GDM1 (cell line): ENCODE data around the gene NME7.
A peak's percentile ranks its signal among the peaks of the same experiment; 100 is the strongest.
"Not testable (repeated sequence)": the region's sequence is repeated elsewhere in the genome, so short reads cannot be mapped to it uniquely, and the experiment has no call there.

ENCODE experiments used
- DNase-seq: peaks from one replicate; lab custom pipeline; 2025; lab: John Stamatoyannopoulos, UW

Gene NME7

DNA sequence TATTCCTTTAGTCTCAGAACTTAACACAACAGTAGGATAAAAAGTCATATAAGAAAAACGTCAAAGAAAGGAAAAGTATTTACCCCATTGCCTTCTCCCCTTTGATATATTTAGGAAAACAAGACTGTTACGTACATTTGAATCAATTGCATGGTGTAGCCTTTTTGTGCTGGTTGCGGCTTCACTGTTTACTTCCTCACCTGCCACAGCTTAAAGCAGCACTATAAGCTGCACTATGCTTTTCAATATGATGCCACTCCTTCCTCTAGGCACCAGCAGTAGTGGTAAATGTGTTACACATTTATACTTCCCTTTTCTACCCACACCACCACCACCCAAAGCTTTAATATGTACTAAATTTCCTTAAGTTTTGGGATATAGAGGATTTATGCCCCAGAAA is 150.0 kb downstream of the NME7 start:
- peak; percentile 58 for DNase-seq

DNA sequence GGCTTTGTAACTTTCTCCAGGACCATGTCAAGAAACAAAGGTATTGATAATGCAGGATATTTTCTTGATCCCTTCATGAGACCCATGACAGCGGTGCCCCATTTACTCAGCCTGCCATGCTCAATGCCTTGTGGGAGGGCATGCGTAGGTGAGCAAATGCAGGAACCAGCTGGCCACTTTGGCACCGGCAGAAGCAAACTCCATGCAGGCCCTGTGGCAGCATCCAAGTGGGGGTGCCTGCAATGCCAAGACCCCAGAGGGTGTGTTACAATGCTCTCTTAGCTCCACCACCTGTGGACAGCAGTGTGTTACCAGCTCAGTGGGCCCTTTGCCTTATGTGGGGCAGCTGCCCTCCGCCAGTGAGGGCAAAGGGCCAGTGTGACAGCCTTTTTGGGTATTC is 153.0 kb downstream of the NME7 start:
- DNase-seq = no peak

DNA sequence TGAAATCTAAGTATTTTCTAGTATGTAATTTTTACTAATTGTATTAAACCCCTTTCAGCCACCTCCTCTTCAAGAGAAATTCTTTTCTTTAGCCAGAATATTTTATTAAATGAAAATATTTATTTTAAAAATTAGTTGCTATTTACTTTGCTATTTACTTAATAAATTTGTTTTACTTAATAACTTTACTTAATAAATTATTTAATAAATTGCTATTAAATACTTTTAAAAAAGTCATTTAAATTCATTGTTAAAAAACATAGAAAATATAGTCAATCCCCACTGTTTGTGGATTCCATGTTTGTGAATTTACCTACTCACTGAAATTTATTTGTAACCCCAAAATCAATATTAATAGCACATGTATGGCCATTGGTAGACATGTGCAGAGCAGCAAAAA is 155.5 kb downstream of the NME7 start:
- DNase-seq = no peak

DNA sequence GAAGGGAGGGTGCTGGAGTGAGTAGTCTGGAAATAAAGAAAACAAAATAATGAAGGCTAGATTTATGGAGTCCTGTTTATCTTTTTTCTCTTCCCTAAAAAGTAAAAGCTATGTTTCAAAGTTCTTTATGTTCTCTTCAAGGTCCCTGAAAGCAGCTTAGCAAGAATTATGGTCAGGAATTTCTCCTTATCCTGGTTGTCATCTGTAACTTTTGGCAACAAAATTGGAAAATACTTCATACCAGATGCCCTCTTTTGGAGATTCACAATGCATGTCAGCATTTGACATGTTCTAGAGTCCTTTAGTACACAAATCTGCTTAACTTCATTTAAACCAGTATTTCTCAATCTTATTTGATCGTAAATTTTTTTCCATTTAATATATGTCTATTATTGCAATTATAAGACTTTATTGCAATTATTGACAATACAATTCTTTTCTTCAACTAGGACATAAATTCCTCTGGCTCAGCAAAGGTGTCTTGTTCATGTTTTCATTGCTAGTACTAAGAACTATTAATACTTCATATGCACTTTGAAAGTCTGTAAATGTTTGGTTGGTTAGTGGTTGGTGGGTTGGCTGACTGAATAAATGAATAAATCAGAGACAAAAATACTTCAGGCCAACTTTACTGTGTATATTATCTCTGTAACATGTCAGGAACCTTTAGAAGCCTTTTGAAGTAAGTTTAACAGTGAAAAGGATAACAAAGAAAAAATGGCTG is 159.6 kb downstream of the NME7 start:
- no peak for DNase-seq

DNA sequence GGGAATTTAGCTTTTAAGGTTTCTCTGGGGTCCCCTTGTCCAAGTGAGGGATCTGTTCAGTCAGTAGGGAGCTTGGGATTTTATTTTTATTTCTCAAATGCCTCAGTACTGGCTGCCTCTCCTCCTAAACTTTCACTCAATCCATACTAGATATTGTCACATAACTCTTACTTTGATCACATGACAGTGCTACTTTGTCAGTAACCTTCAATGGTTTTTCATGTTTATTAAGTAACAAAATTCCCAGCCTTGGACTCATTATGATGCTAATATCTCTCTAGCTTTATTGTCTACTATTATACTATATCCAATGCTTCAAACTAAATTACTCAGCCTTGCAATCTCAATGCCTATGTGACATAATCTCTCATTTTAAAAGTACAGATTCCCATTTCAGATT is 163.4 kb downstream of the NME7 start:
- DNase-seq = no peak

DNA sequence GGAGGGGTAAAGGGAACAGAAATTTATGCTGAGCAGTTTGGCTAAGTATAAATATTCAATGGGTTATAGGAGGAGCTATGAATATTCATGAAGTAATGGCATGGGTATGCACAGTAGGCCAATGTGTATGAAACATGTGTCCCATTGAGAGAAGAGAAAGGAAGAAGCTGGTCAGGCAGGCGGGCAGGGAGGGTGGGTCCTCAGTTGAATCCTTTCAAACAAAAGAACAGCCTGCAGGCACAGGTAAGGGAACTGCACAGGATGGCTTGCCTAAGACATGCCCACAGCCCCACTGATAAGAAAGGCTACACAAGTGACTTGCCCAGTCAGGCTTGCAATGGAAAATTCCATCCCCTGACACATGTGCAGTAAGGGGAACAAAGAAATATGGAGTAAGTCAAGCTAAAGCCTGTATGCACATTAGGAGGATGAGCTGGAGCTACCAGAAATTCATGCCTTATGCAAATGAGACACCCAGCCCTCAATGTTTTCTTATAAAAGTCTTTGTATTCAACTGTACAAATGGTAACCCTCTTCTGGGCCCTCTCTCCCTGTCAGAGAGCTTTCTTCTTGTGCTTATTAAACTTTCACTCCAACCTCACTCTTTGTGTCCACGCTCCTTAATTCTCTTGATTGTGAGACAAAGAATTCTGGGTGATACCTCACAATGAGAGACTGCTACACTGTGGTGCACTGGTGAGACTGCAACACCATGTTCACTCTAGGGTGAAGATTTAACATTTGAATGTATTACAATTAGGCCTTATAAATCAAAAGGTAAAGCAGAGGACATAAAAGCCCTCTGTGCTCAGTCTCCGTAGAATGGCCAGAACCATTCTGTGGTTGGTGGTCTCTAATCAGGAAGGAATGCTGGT is 164.6 kb downstream of the NME7 start:
- DNase-seq = no peak

DNA sequence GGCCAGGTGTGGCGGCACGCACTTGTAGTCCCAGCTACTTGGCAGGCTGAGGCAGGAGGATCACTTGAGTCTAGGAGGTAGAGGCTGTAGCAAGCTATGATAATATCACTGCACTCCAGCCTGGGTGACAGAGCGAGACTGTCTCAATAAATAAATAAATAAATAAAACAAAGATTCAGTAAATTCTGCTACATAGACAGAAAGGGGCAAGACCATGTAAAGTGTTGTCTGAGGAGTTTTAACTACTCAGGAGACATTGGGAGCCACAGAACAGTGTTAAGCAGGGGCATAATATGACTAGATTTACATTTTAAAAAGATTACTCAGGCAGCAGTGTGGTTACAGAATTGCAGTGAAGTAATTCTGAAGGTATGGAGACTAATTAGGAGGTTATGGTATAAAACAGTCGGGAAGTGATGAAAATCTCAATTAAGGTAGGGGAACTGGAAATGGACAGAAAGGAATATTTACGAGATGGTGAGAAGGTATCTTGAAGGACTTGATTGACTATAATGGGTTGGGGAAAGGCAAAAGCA is 166.4 kb downstream of the NME7 start:
- DNase-seq = no peak

DNA sequence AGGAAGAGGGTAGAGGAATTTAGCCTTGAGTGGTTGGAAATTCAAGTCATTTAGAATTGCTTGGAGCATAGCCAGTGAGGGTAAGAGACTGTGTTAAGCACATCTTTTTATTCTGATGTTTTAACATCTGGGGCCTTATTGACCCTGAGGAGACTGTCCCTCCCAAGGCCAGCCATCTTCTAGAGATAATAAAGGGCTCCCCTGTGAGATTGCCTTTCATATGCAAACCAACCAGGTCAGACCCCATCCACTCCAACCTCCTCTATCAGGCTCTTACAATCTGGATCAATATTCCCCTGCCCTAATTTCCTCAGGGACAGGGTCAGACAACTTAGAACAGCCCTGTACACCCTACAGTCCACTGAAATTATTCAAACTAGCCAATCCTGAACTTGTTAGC is 167.3 kb downstream of the NME7 start:
- DNase-seq = no peak

DNA sequence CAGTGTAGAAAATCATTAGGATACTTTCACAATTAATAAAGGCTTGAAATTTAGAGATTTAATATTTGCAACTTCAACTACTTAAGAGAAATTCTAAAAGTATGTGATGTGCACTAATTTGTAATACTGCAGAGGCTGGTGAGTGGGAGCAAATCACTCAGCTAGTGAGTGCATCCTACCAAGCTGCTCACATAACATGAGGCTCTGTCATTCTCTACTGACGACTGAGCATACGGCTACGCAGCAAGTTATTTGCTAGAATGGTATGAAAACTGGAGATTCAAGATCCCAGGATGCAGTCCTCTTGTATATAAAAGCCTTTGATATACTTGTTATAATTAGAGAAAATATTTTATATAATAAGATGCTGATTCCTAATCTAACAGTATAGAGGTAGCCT is 171.0 kb downstream of the NME7 start:
- no peak for DNase-seq

DNA sequence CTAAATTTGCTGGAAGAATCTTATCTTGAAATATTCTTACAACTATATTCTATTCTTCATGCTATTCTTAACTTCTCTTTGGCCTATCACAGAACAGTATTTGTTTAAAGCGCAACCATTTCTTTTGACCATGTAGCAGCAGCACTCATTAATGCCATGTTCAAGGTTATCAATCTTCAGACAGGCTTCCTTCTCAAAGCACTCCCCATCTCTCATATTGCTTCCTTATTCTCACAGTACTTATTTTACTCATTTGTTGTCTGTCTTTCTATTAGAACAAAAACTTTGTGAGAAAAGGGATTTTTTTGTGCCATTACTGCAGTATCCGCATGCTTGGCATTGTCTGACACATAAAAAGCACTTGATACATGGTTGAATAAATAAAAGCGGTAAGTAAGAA is 171.4 kb downstream of the NME7 start:
- no peak for DNase-seq

DNA sequence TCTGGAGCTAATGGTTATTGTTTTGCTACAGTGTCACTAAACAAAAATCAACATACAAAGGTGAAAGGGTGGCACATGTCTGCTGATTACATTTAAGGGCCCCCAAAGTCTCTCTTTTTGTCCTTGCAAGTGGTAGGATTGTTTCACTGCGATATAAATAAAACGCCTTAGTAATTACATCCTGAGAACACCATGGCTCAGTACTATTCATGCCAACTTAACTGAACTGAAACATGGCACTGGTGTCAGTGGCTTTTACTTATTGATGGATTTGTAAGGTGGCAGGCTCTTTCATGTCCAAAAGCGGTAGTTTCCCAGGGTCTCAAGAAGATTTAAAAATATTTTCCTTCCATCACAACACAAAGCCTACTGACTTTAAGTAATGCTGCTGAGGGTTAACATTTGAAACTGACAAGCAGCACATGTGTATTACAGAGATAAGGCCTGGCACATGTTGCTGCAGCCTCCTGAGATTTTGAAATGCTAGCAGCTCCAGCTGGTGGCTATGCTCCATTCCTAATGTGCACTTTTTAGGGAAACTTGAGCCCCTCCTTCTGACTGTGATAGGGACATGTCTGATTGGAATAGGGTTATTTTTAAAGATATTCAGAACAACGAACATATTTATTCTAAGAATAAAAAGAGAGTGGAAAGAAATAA is 174.3 kb downstream of the NME7 start:
- DNase-seq = no peak

DNA sequence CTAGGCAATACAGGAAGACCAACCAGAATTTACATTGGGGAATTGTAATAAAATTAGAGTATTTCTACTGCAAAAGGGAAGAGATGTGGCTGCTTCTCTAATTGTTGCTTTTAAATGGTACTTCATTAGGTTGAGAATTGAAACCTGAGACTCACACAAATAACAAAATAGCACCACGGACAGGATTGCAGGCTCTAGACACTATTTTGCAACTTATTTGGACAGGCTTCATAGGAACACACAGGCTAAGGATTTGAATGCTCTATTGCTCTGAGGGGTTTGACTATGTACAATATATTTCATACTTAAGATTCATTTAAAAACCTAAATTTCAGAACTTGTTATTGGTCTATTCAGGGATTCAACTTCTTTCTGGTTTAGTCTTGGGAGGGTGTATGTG is 181.5 kb downstream of the NME7 start:
- DNase-seq = no peak

DNA sequence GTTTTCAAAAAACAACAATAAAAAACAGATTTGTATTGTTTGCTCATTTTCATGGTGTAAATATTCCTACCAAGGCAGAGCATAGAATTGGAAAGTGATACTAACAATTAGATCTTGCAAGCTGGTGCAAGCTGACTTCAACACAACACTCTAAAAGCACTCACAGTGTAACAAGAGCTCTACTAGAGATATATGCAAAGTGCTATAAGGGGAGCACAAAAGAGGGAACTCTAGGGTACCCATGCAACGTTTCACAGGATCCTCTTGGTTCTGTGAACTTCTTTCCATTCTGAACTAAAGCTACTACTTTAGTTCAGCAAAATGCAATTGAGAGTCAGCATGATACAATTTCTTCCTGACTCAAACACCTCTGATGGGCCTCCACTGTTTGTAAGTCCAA is 182.8 kb downstream of the NME7 start:
- DNase-seq = no peak

DNA sequence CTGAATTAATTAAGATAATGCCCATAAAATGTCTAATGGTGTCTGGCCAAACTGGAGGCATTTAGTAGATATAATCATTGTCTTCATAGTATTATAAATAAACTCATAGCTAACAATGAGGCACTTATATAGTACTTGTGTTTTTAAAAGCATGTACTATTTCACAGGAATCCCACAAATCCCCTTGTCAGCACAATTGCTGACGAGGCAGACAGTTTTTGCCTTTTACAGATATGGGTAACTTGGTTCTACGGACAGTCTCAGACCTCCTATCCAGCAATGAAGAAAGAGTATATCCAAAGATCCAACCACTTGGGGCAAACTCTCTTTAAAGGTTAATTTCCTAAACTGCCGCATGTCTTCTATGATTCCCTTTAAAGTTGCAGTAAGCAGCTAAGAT is 187.4 kb downstream of the NME7 start:
- DNase-seq = no peak

DNA sequence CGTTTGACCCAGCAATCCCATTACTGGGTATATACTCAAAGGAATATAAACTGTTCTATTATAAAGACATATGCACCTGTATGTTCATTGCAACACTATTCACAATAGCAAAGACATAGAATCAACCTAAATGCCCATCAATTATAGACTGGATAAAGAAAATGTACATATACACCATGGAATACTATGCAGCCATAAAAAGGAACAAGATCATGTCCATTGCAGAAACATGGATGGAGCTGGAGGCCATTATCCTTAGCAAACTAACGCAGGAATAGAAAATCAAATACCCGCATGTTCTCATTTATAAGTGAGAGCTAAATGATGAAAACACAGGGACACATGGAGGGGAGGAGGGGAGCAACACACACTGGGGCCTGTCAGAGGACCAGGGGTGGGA is 188.2 kb downstream of the NME7 start:
- not testable (repeated sequence) for DNase-seq

DNA sequence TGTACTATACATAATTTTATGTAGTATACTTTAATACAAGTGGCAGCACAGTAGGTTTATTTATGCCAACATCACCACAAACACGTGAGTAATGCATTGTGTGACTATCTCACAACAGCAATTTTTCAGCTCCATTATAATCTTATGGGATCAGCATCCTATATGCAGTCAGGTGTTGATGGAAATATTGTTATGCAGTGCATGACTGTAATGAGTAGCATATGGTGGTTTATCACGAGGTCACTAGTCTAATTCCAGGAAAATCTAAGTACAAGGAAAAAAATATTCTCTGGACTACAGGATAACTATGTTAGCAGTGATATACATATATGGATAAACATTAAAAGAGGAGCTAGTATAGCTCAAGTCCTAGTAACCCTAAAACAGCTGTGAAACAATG is 192.1 kb downstream of the NME7 start:
- no peak for DNase-seq

DNA sequence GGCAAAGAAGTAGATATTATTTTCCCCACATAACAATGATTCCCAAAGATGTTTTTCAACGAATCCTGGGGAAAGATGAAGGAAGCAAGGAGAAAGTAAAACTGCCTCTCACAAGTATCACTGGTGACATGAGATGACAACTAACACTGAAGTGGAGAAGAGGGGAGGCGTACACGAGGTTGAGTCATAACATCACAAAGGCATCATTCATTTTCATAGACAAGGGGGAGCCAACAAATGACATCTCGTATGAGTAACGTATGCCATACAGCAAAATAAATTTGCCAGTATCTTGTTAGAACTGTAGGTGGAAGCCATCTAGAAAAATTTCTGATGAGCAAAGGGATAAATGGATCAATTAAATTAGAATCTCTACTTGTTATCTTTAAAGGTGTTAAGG is 204.5 kb downstream of the NME7 start:
- no peak for DNase-seq

DNA sequence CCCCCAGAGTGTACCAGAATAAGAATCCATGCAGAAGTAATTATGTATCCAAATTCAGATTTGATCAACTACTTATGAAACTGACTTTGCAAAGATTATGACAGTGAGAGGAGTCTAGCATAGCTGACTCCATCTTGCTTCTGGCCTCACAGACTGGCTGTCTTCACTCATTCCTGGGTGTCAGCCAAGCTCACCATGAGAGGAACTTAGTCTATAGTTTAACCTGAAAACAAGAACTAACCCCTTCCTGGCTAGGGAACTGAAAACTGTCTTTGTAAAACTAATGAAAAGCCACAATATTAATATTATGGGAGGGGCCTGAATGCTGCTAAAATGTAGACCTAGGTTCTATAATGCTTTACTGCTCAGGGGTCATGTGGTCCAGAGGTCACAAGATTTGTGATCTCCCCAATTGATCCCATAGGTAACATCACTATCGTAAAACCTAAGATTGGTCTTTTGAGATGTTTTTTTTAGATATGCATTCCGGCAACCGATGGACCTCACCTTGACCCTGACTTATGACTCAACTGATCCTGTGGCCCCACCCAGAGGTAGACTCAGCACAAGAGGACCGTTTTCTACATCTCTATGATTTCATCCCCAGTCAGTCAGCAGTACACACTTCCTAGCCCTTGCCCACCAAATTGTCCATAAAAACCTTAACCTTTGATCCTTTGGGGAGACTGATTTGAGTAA is 206.0 kb downstream of the NME7 start:
- DNase-seq = no peak

DNA sequence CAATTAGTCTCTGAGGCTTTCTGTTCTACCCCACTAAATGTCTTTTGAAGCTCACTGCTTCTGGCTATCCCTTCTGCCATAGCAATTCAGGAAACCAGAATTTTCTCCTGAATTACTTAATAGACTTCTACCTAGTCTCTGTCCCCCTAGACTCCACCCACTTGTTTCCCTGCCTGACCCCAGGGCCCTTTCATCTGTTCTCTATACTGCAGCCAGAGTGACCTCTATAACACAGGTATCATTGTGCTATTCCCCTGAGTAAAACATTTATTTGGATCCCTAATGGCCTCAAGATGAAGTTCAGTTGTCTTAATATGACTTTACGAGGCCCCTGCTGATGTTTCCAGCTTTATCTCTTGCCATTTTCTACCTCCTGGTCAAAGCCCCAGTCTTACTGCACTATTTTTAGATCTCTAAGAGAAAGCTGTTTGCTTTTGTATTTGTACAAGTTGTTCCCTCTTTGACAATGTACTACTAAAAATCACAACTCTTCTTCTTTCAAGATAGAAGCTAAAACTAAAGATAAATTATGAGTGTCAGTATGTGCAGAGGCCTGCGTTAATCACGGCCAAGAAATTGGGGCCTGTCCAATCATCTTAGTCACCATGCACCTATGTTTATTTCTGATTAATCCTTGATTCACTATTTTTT is 206.6 kb downstream of the NME7 start:
- DNase-seq = no peak

DNA sequence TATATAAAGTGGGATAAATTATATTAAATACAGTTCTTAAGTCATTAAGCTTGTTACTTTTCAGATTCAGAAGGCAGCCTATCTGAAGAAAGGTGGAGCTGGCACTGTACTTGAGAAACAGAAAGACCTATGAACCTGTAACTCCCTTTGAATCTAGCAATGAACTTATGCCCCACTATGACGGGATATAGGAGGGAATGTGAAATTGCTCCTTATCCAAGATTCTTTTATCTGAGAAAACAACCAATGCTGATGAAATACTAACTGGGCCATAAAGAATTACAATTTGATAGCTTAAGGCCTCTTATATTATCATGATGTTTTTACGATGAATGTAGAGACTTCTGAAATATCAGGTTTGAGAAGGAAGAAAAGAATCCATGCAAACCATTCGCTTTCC is 211.0 kb downstream of the NME7 start:
- no peak for DNase-seq

DNA sequence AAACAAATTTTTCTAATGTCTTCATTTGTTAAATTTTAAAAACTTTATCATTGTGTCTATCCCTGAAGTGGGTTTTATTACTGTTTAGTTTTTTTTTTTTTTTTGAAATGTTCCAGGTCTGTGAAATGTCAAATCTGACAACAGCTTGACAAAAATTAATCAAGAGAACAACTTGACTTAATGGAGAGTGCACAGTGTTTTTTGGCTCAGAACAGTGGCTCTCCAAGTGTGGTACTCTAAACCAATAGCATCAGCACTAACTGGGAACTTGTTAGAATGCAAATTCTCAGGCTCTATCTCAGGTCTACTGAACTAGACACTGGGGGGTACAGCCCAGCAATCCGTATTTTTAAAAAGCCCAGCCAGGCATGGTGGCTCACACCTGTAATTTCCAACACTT is 211.9 kb downstream of the NME7 start:
- DNase-seq = no peak
